ENCODE results near the gene ALDH3B2. TPM values are rescaled to one million over a fixed set of nuclear protein-coding genes. Genes with fewer than 3 reads are reported as not detected.
"Not testable (repeated sequence)": the region's sequence is repeated elsewhere in the genome, so short reads cannot be mapped to it uniquely, and the experiment has no call there.

The ALDH3B2 gene
- total RNA-seq, 1 donor from 2014 or later = not detected

- DNase-seq (ENCODE audit: low read depth, low spot score) = not testable (repeated sequence)
These were observed 11.4 kb upstream of the ALDH3B2 start for GRCh38 chr11:67685641-67686332.

GRCh38 chr11:67682126-67683034 is 8.0 kb upstream of the ALDH3B2 start:
- not testable (repeated sequence) for DNase-seq (ENCODE audit: low read depth, low spot score)

- no peak for DNase-seq (ENCODE audit: low read depth, low spot score)
These were observed 6.5 kb upstream of the ALDH3B2 start for GRCh38 chr11:67680696-67681470.

DNA sequence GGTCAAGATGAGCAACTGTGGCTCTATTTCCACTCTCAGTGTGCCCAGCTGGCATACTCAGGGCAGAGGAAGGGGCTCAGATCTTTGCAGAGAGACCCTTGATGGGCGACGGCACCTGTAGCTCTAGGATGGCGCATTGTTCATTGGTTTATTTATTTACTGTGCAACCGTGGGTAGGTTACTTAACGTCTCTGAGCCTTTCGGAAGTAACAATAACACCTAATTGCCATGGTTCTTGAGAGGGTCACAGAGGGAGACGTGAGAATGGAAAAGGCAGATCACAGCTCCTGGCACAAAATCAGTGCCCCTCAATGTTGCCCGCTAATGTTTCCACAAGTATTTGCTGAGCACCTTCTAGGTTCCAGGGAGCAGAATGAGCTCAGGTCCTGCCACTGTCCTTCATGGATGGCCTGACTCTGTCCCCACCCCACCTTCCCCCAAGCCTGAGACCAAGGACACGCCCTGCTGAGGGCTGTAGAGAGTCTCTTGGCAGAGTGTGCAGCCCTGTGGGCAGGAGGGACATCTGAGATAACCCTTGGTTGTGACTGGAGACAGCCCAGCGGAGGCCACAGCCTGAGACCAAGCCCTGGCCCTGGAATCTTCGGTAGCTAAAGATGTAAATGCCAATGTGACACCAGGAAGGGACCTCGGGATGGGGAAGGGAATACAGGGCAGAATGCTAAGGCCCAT is 780 bp upstream of the ALDH3B2 start:
- DNase-seq (ENCODE audit: low read depth, low spot score) = no peak

- no peak for DNase-seq (ENCODE audit: low read depth, low spot score)
These were observed 521 bp downstream of the ALDH3B2 start for GRCh38 chr11:67673902-67674301.

GRCh38 chr11:67673358-67673757 is 1.1 kb downstream of the ALDH3B2 start:
- no peak for DNase-seq (ENCODE audit: low read depth, low spot score)

- DNase-seq (ENCODE audit: low read depth, low spot score) = no peak
These were observed 3.3 kb downstream of the ALDH3B2 start for GRCh38 chr11:67671211-67671520.

DNA sequence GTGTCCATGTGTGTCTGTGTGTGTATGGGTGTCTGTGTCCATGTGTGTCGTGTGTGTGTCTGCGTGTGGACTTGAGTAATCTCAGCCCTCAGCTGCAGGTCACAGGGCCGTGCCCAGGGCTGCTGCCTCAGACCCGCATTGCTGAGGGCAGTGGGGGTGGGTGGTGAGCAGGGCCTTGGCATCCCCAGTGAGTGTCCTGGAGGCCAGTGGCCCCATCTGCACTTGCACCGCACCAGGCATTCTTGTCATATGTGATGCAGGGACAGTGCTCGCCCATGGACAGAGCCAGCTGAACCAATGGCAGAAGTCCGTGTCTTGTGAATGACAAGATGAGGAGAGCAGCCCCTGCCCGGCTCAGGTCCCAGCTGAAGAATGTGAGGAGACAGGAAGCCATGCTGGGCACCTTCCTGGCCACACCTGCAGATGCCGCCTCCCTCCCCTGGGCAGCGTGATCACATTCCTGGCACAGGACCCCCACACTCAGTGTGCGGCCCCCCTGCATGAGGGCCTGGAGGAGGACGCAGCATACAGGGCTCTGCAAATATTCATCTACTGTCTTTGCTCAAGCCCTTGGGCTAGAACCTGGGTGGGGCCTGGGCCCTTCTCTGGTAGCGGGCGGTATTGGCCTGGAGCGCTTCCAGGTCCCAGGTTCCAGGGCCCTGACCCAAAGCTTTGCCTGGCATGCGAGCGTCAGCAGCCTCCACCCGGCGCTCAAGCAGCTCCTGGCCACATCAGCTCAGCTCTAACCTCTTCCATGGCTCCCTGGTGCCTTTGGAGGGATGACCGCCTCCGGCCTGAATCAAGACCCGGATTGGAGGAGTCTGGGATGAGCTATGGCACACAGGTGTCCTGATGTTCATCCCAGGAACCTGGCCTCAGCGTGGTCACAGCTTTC is 3.9 kb downstream of the ALDH3B2 start:
- DNase-seq (ENCODE audit: low read depth, low spot score) = no peak

GRCh38 chr11:67668192-67668551 is 6.3 kb downstream of the ALDH3B2 start:
- no peak for DNase-seq (ENCODE audit: low read depth, low spot score)

GRCh38 chr11:67667490-67668191 is 6.8 kb downstream of the ALDH3B2 start:
- DNase-seq (ENCODE audit: low read depth, low spot score) = no peak

DNA sequence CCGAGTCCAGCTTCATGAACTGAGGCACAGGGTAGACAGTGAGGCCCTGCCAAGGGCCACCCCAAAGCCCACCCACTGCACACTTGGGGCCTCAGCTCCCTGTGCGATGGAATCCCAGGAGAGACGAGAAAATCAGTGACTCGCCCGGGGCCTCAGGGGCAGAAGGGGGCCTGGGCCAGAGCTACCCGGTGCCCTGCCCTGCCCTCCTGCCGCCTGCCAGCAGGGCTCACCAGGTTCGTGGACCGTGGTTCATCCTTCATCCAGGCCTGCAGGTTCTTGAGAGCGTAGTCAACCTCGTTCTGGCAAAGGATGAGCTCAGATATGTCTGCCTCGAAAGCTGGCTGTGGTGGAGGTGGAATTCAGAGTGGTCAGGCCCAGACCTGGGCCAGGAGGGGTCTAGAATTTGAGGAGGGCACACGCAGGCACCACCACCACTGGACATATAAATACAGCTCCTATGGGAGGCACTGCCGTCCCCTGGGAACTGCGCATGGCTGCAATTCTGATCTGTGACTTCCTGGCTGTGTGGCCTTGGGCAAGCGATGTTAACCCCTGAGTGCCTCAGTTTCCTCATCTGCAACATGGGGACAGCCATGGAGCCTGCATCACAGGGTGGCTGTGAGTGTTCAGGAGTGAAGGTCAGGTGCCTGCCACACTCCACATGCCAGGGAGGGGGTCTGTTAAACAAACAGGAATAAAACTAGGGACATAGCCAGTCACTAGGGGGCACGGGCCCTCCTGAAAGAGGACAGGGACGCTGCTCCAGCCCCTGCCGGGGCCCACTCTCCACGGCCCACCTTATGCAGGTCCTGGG is 7.5 kb downstream of the ALDH3B2 start:
- no peak for DNase-seq (ENCODE audit: low read depth, low spot score)

- DNase-seq (ENCODE audit: low read depth, low spot score) = no peak
These were observed 8.1 kb downstream of the ALDH3B2 start for GRCh38 chr11:67666303-67666645.

GRCh38 chr11:67665541-67666302 is 8.7 kb downstream of the ALDH3B2 start:
- DNase-seq (ENCODE audit: low read depth, low spot score) = no peak

DNA sequence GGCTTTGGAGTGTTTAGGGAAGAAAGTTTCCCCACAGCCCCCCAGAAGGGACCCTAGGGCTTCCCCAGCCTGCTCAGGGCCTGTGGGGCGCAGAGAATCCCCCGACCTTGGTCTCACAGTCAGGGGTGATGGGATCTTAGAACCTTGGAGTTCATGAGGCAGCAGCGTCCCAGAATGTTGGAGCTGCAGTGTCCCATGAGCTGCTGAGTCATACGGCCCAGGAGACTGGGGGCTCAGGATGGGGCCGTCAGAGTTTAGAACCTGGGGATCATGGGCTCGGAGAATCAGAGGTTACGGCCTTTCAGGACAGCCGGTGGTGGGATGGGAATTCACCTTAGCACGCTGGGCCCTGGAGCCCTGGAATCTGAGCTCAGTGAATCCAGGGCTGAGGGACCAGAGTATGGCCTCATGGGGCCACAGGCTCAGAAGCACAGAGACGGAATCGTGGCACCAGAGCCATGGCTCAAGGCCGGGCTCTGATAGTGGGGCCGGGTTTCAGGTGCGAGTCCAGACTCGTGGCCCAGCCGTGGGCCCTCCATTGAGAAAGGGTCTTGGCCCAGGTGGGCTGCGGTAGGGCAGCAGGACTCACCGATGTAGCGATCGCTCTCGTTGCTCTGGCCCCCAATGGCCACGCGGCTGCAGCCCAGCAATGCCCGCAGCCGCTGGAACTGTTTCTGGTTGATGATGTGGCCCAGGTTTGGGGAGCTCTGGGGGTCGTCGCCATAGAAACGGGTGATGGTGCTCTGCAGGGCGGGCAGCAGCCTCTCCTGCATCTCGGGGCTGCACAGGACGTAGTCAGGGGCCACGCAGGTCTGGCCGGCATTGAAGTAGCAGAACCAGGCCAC is 9.5 kb downstream of the ALDH3B2 start:
- no peak for DNase-seq (ENCODE audit: low read depth, low spot score)

- no peak for DNase-seq (ENCODE audit: low read depth, low spot score)
These were observed 10.2 kb downstream of the ALDH3B2 start for GRCh38 chr11:67664213-67664585.

DNA sequence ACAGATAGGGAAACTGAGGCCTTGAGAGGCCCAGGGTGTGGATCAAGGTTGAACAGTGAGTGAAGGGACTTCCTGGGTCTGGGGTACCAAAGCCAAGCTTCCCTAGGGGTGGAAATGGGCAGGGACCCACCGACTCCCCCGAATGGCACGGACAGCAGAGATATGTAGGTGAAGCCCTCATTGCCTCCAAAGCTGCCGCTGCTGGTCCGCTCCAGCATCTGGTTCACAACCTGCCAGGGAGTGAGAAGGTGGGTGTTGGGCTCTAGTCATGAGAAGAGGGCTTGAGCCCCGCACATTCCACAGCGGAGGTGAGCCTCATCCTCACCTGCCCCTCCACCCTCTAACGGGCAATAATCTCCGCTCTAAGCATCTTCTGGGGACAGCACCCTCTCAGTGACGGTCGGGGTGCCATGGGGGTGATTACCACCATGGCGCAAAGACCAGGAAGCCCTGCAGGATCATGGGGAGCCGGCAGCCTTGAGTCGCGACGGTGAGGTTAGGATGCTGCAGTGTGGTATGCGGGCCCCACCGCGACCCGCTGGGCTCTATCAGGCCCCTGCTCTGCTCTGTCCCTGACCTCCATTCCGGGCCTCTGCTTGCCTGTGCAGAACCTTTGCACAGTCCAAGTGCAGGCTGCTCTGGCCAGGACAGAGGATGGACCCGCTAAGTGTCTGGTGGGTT is 10.8 kb downstream of the ALDH3B2 start:
- DNase-seq (ENCODE audit: low read depth, low spot score) = no peak

Measured in pulmonary artery endothelial cell (primary cell).